Measurements from ENCODE around the gene TRIM22. TPM values are rescaled to one million over a fixed set of nuclear protein-coding genes. Genes with fewer than 3 reads are reported as not detected.
"Not testable (repeated sequence)": the region's sequence is repeated elsewhere in the genome, so short reads cannot be mapped to it uniquely, and the experiment has no call there.

Gene TRIM22
- total RNA-seq, 3 donors from 2014 or later, result 59.7 to 90.3 (median 62.3) TPM

GRCh38 chr11:5671831-5672230 is 17.8 kb upstream of the TRIM22 start:
- no peak for DNase-seq (ENCODE audit: low spot score in 2 of 2)
- Histone ChIP-seq H3K36me3 (no peaks in the 10 kb centered on the region), H3K9me3 (no peaks in the 10 kb centered on the region), H3K4me3 (no peak overlapping the region), H3K4me1 (no peaks in the 10 kb centered on the region), H3K27me3 (no peaks in the 10 kb centered on the region), H3K27ac (no peak overlapping the region)
- TF ChIP-seq CTCF (IDR thresholded peaks at IDR 0.05) (no peak), POLR2A (IDR thresholded peaks at IDR 0.05) (no peak), POLR2AphosphoS5 (IDR thresholded peaks at IDR 0.05) (no peak)
- intact Hi-C loops (cut with DNase I; ENCODE audit: low total_unique reads), result no loop called here

- intact Hi-C loops (cut with DNase I; ENCODE audit: low total_unique reads), result no loop called here
- no peaks in the 10 kb centered on the region for H3K4me1 ChIP-seq
- no peaks in the 10 kb centered on the region for H3K36me3 ChIP-seq
- no peaks in the 10 kb centered on the region for H3K9me3 ChIP-seq
- DNase-seq (ENCODE audit: low spot score in 2 of 2), result no peak
- H3K27me3 ChIP-seq, result no peaks in the 10 kb centered on the region
- TF ChIP-seq CTCF (IDR thresholded peaks at IDR 0.05), result no peak
- TF ChIP-seq POLR2A (IDR thresholded peaks at IDR 0.05), result no peak
- TF ChIP-seq POLR2AphosphoS5 (IDR thresholded peaks at IDR 0.05), result no peak
- no peak overlapping the region for H3K4me3 ChIP-seq
- H3K27ac ChIP-seq, result no peak overlapping the region
Measured at GRCh38 chr11:5674391-5674790, 15.2 kb upstream of the TRIM22 start.

- no peak for TF ChIP-seq CTCF (IDR thresholded peaks at IDR 0.05)
- TF ChIP-seq POLR2AphosphoS5 (IDR thresholded peaks at IDR 0.05), result no peak
- no peak for TF ChIP-seq POLR2A (IDR thresholded peaks at IDR 0.05)
- Histone ChIP-seq H3K4me1 (no peaks in the 10 kb centered on the region), H3K4me3 (no peak overlapping the region), H3K9me3 (no peaks in the 10 kb centered on the region), H3K36me3 (no peaks in the 10 kb centered on the region), H3K27ac (no peak overlapping the region), H3K27me3 (no peaks in the 10 kb centered on the region)
- DNase-seq (ENCODE audit: low spot score in 2 of 2), result no peak
- intact Hi-C loops (cut with DNase I; ENCODE audit: low total_unique reads), result no loop called here
Measured at GRCh38 chr11:5679811-5680210, 9.8 kb upstream of the TRIM22 start.

GRCh38 chr11:5682890-5683441 is 6.6 kb upstream of the TRIM22 start:
- H3K4me1 ChIP-seq; intact Hi-C loops (cut with DNase I; ENCODE audit: low total_unique reads); DNase-seq (ENCODE audit: low spot score in 2 of 2); H3K27me3 ChIP-seq; H3K36me3 ChIP-seq; H3K9me3 ChIP-seq: not testable (repeated sequence)
- H3K4me3 ChIP-seq, result peak overlapping the region in 1 of 3 donors; percentile 64
- peak overlapping the region in 1 of 2 donors; percentile 89 for H3K27ac ChIP-seq

GRCh38 chr11:5683620-5684019 is 6.0 kb upstream of the TRIM22 start:
- H3K36me3 ChIP-seq; H3K9me3 ChIP-seq; intact Hi-C loops (cut with DNase I; ENCODE audit: low total_unique reads); DNase-seq (ENCODE audit: low spot score in 2 of 2); H3K27me3 ChIP-seq; H3K4me1 ChIP-seq: not testable (repeated sequence)
- peak overlapping the region; percentile 44 to 64 (median 53) for H3K4me3 ChIP-seq
- peak overlapping the region; percentile 88 to 89 for H3K27ac ChIP-seq

GRCh38 chr11:5684036-5684645 is 5.4 kb upstream of the TRIM22 start:
- no peaks in the 10 kb centered on the region for H3K36me3 ChIP-seq
- no peaks in the 10 kb centered on the region for H3K9me3 ChIP-seq
- TF ChIP-seq POLR2AphosphoS5 (IDR thresholded peaks at IDR 0.05) (no peak), CTCF (IDR thresholded peaks at IDR 0.05) (no peak), POLR2A (IDR thresholded peaks at IDR 0.05) (no peak)
- peak overlapping the region; percentile 44 to 64 (median 53) for H3K4me3 ChIP-seq
- H3K27ac ChIP-seq, result peak overlapping the region; percentile 88 to 89
- DNase-seq (ENCODE audit: low spot score in 2 of 2), result no peak
- H3K4me1 ChIP-seq, result no peaks in the 10 kb centered on the region
- H3K27me3 ChIP-seq, result no peaks in the 10 kb centered on the region
- intact Hi-C loops (cut with DNase I; ENCODE audit: low total_unique reads), result no loop called here
